Right lobe of liver (tissue), 4 donors: ENCODE results near the gene TNRC6C.

ENCODE experiments used
- CTCF ChIP-seq, 4 donors: fragments of 200-600 bp in 3 of 4; fragments of 450-650 bp in 1 of 4; IDR thresholded peaks; one replicate each; pipeline versions ENCODE4 v1.5.1 to v1.8.0; 2016 to 2022; ENCODE audit warnings: antibody characterized with exemption in 4 of 4, mild to moderate bottlenecking in 2 of 4
- POLR2A ChIP-seq: fragments of 450-650 bp; IDR thresholded peaks from one replicate; pipeline ENCODE4 v1.6.1; 2017; ENCODE audit warnings: antibody characterized with exemption, mild to moderate bottlenecking
- donor health status: DM: no; HTN: no; CAD: no.
- donor health status: DM: no; HTN: no; CAD: no.
- donor health status: DM: no; HTN: yes; CAD: no.

- TF ChIP-seq CTCF (IDR thresholded peaks at IDR 0.05), result no peak
- no peak for TF ChIP-seq POLR2A
Measured at GRCh38 chr17:78019976-78020716, 61.6 kb downstream of the TNRC6C start.
